GM12874 (cell line): ENCODE data around the gene TLE5.
A peak's percentile ranks its signal among the peaks of the same experiment; 100 is the strongest.

Experiments used
- CTCF ChIP-seq: IDR thresholded peaks from 2 replicates; pipeline ENCODE4 v1.5.1; 2011; ENCODE audit warnings: low read depth, mild to moderate bottlenecking, control low read depth, low read length, moderate library complexity; ENCODE audit not compliant: insufficient read depth

TLE5 gene

DNA sequence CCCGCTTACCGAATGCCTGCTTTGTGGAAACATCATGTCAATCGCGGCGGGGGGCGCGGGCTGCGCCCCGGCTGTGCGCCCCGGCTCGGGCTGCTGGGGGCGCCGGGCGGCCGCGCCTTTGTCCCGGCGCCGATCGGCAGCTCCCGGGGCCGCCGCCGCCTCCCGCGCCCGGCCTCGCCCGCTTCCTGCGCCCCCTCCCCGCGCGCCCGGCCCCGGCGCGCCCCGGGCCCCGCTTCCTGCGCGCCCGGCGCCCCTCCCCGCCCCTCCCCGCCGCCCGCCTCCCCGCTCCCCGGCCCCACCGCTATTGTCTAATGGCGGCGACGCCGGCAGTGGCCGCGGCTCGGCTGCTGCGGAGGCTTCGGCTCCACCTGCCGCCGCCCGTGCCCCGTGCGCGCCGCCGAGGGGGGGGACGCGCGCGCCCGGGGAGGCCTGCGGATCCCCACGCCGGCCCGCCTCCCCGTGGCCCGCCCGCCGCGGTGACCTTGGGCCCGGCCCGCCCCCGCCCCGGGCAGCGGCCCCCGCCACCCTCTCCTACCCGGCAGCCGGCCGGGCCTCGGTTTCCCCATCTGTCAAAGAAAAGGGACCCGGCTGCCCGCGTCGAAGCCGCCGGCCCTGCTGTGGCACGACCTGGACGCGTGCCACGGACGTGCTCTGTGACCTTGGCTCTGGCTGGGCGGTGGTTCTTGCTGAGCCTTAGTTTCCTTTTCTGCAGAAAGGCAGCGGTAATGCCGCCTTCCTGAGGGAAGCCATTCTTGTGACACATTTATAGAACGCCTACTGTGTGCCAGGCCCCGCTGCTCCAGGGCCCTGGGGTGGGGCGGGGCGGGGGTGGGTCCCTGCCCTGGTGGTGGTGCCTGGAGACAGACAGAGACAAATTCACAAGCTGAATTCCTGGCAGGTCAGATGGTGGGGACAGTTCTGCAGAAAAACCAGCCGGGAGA lies at the start of gene TLE5:
TSS of gene TLE5 (minus strand) at position 331 of the 941 bp plus-strand sequence. CDS start at position 36, 295 bp downstream.
- TF ChIP-seq CTCF: no peak

GRCh38 chr19:3111586-3112247 lies 49.4 kb upstream of the TLE5 start:
- TF ChIP-seq CTCF: no peak

DNA sequence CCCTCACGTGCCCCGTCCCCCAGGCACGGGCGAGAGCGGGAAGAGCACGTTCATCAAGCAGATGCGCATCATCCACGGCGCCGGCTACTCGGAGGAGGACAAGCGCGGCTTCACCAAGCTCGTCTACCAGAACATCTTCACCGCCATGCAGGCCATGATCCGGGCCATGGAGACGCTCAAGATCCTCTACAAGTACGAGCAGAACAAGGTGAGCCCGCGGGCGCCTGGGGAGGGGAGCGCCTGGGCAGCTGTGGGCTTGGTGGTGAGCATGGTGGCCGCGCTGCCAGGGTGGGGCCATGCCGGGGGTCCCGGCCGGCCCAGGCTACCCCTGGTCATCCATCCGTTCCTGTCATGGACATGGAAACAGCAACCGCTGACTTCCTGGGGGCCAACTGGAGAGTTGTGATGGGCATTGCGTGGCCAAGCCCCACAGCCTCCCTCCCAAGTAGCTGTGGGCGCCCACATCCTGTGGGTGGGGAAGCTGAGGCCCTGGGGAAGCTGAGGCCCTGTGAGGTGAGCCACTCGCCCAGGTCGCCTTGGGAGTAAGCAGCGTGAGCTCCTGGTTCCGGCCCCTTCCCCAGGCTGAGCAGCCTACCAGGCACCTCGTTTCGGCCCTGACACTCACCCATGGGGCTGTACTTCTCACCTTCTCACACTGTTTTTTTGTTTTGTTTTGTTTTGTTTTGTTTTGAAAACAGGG lies 48.0 kb upstream of the TLE5 start:
- TF ChIP-seq CTCF: no peak

GRCh38 chr19:3109491-3109890 lies 47.2 kb upstream of the TLE5 start:
- no peak for TF ChIP-seq CTCF

- peak; percentile 97 for TF ChIP-seq CTCF
These were observed 46.5 kb upstream of the TLE5 start for GRCh38 chr19:3108775-3109174.

GRCh38 chr19:3107658-3108057 lies 45.4 kb upstream of the TLE5 start:
- TF ChIP-seq CTCF: no peak

DNA sequence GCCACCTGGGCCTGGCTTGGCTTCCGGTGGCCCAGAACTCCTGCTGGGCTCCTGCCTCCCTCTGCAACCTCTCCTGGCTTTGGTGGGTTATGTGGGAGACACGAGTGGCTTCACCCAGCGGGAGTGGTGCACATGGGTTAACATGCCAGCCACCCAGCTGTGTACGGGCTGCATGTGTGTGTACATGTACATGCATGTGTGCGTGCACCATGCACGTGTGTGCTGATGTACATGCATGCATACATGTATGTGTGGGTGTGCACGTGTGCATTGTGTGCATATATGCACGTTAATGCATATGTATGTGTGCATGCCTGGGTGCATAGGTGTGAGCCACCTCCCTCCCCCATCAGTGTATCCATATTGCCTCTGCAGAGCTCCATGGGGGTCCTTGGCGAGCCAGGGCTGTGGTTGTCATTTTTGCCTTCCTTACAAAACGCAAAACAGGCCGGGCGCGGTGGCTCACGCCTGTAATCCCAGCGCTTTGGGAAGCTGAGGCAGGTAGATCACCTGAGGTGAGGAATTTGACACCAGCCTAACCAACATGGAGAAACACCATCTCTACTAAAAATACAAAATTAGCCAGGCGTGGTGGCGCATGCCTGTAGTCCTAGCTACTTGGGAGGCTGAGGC lies 44.3 kb upstream of the TLE5 start:
- TF ChIP-seq CTCF: no peak
